Prostate gland (tissue), 2 donors: ENCODE results near the gene MYOZ3. TPM values are rescaled to one million over a fixed set of nuclear protein-coding genes. Genes with fewer than 3 reads are reported as not detected.

Experiments used
- DNase-seq: peaks from one replicate; pipeline ENCODE4 v3.0.0-alpha.2; 2019; ENCODE audit warnings: low spot score
- H3K27ac ChIP-seq, 2 donors: fragments of 200-600 bp; sonication (generic); 2 replicates each; pipeline ENCODE4 v1.5.1; 2017 to 2019
- H3K27me3 ChIP-seq: fragments of 200-600 bp; sonication (generic); replicated peaks from 2 replicates; pipeline ENCODE4 v1.5.1; 2019; ENCODE audit not compliant: insufficient read depth
- H3K36me3 ChIP-seq, 2 donors: fragments of 200-600 bp; sonication (generic); 1 replicate in 1 of 2; 2 replicates in 1 of 2; pipeline versions ENCODE4 v1.5.1 to v1.8.1; 2017 to 2019
- H3K4me1 ChIP-seq: fragments of 200-600 bp; sonication (generic); replicated peaks from 2 replicates; pipeline ENCODE4 v1.5.1; 2019
- H3K4me3 ChIP-seq, 2 donors: fragments of 200-600 bp; sonication (generic); 2 replicates each; pipeline ENCODE4 v1.5.1; 2017 to 2019
- H3K9me3 ChIP-seq: fragments of 200-600 bp; sonication (generic); 2 replicates; pipeline ENCODE4 v1.5.1; 2017
- CTCF ChIP-seq, 4 experiments: fragments of 200-600 bp in 2 of 4; fragments of 450-650 bp in 2 of 4; sonication (generic) in 2 of 4; IDR thresholded peaks; 1 replicate in 3 of 4; 2 replicates in 1 of 4; pipeline ENCODE4 v1.5.1; 2016 to 2019; ENCODE audit warnings: antibody characterized with exemption in 4 of 4, mild to moderate bottlenecking in 2 of 4, moderate library complexity in 2 of 4
- POLR2A ChIP-seq: fragments of 450-650 bp; IDR thresholded peaks from one replicate; pipeline ENCODE4 v1.6.1; 2016; ENCODE audit warnings: antibody characterized with exemption, mild to moderate bottlenecking
- POLR2AphosphoS5 ChIP-seq: sonication (generic); formaldehyde crosslinking; IDR thresholded peaks from one replicate; pipeline ENCODE4 v1.6.1; 2017; ENCODE audit warnings: antibody characterized with exemption
- WGBS: methylation state at CpG from one replicate; pipeline ENCODE4 v1.1.5; 2018; 5-methylcytosine and 5-hydroxymethylcytosine counted together
- intact Hi-C: fragments of 100-400 bp; cut with DNase I; formaldehyde crosslinking; loops from one replicate; pipeline ENCODE4 v1.14.2; 2022
- total RNA-seq, 2 donors: library from RNA; depleted of rRNA; stranded (reverse); fragments of >200 nt; gene quantifications; one replicate each; pipeline ENCODE4 v1.1.0, GENCODE V29; 2016

Gene MYOZ3, protein sequence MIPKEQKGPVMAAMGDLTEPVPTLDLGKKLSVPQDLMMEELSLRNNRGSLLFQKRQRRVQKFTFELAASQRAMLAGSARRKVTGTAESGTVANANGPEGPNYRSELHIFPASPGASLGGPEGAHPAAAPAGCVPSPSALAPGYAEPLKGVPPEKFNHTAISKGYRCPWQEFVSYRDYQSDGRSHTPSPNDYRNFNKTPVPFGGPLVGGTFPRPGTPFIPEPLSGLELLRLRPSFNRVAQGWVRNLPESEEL
- total RNA-seq, result 10 to 100 TPM in 1 of 2 donors, 1 to 10 TPM in 1; 1.2 to 14.1 TPM

GRCh38 chr5:150661086-150661485 lies at the start of gene MYOZ3:
MYOZ3 (plus strand) TSS chr5:150661251; CDS start chr5:150662942, 1,691 bp downstream.
- no peaks in the 10 kb centered on the region for H3K36me3 ChIP-seq
- no peak within 1 kb of the TSS for H3K27ac ChIP-seq
- no peaks in the 10 kb centered on the region for H3K9me3 ChIP-seq
- TF ChIP-seq POLR2A (no peak), POLR2AphosphoS5 (no peak), CTCF (IDR thresholded peaks at IDR 0.05) (no peak)
- intact Hi-C loops, result loop anchor here (5.0 kb wide), 1 partner anchor 99 kb away; no protein-coding TSS in a partner anchor
- WGBS, result 62% methylated on average over 7 of the region's 7 CpGs
- H3K4me3 ChIP-seq, result no peak within 1 kb of the TSS
- no peaks in the 10 kb centered on the region for H3K27me3 ChIP-seq
- DNase-seq, result no peak
- H3K4me1 ChIP-seq, result no peaks in the 10 kb centered on the region

DNA sequence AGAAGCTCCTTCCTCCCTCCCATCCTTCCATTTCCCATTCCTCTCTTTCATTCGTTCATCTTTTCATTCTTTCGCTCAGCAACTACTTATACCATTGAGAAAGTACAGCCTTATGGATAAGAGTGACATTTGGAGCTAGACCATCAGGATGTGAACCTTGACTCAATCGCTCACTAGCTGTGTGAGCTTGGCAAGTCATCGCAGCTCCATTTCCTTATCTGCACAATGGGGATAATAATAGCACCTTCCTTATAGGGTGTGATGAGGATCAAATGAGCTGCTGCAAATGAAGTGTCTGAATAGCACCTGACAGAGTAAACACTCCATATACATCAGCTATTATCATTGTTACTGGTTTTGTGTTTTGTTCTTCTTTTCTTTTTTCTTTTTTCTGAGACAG lies 48.6 kb upstream of the MYOZ3 start:
- no peak overlapping the region for H3K4me3 ChIP-seq
- no peaks in the 10 kb centered on the region for H3K9me3 ChIP-seq
- no peak for DNase-seq
- 72% methylated on average over 4 of the region's 4 CpGs for WGBS
- TF ChIP-seq CTCF (IDR thresholded peaks at IDR 0.05) (no peak), POLR2A (no peak), POLR2AphosphoS5 (no peak)
- H3K27ac ChIP-seq, result no peak overlapping the region
- H3K36me3 ChIP-seq, result no peaks in the 10 kb centered on the region
- intact Hi-C loops, result no loop called here
- peaks cover 5% of the 10 kb centered on the region for H3K4me1 ChIP-seq
- H3K27me3 ChIP-seq, result no peaks in the 10 kb centered on the region

- TF ChIP-seq CTCF (IDR thresholded peaks at IDR 0.05) (no peak), POLR2AphosphoS5 (no peak)
- intact Hi-C loops, result no loop called here
- H3K4me1 ChIP-seq, result peaks cover 5% of the 10 kb centered on the region
These were observed 48.0 kb upstream of the MYOZ3 start for GRCh38 chr5:150612905-150613670.

GRCh38 chr5:150613991-150614660 lies 46.9 kb upstream of the MYOZ3 start:
- Histone ChIP-seq H3K36me3 (no peaks in the 10 kb centered on the region), H3K4me3 (no peak overlapping the region), H3K27me3 (no peaks in the 10 kb centered on the region), H3K4me1 (peaks cover 5% of the 10 kb centered on the region), H3K9me3 (no peaks in the 10 kb centered on the region), H3K27ac (no peak overlapping the region)
- WGBS, result 55% methylated on average over 9 of the region's 9 CpGs
- DNase-seq, result no peak
- TF ChIP-seq POLR2A, result no peak
- no peak for TF ChIP-seq CTCF (IDR thresholded peaks at IDR 0.05)
- TF ChIP-seq POLR2AphosphoS5, result no peak
- intact Hi-C loops, result no loop called here

More at GRCh38 chr5:150612905-150613670, 48.0 kb upstream of the MYOZ3 start:
- Histone ChIP-seq H3K4me3 (no peak overlapping the region), H3K27me3 (no peaks in the 10 kb centered on the region), H3K27ac (no peak overlapping the region), H3K9me3 (no peaks in the 10 kb centered on the region), H3K36me3 (no peaks in the 10 kb centered on the region)
- 64% methylated on average over 4 of the region's 4 CpGs for WGBS
- DNase-seq, result peak; percentile 32
